Measurements from ENCODE around the gene FGFRL1.
"Not testable (repeated sequence)": the region's sequence is repeated elsewhere in the genome, so short reads cannot be mapped to it uniquely, and the experiment has no call there.

Gene FGFRL1

DNA sequence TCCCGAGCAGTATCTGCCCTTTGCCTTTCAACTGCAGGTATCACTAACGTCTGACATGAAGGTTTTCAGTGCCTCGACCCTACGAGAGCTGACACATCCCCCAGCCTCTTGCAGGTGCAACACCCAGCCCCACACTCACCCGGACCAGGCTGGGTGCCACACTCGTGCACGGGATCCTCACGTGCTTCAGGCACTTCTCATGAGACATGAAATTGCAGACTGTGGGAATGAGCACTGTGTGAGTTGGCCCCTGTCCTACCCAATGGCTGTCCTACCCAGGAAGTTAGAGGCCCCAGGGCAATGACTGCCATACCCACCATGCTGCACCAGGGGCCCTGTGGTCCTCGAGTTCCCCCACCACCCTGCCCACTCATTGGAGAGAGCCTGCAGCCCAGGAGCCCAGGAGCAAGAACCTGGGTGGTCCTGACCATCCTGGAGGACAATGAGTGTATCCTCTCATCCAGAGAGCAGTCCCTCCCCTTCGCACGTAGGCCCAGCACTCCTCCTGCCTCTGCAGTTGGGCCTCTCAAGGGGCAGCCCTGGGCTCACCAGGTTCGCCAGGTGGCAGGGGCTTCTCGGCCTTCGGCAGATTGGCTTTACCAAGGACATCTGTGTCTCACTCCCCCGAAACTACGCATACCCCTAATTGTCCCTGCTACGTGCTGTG, 40.4 kb upstream of the FGFRL1 start:
- TF ChIP-seq, protein P1, sequence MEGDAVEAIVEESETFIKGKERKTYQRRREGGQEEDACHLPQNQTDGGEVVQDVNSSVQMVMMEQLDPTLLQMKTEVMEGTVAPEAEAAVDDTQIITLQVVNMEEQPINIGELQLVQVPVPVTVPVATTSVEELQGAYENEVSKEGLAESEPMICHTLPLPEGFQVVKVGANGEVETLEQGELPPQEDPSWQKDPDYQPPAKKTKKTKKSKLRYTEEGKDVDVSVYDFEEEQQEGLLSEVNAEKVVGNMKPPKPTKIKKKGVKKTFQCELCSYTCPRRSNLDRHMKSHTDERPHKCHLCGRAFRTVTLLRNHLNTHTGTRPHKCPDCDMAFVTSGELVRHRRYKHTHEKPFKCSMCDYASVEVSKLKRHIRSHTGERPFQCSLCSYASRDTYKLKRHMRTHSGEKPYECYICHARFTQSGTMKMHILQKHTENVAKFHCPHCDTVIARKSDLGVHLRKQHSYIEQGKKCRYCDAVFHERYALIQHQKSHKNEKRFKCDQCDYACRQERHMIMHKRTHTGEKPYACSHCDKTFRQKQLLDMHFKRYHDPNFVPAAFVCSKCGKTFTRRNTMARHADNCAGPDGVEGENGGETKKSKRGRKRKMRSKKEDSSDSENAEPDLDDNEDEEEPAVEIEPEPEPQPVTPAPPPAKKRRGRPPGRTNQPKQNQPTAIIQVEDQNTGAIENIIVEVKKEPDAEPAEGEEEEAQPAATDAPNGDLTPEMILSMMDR (conservative IDR thresholded peaks at IDR 0.05; ENCODE audit: low read length) = no peak
- no peak overlapping the region for H3K4me3 ChIP-seq (ENCODE audit: low read length)
- DNase-seq (ENCODE audit: low read depth) = no peak

DNA sequence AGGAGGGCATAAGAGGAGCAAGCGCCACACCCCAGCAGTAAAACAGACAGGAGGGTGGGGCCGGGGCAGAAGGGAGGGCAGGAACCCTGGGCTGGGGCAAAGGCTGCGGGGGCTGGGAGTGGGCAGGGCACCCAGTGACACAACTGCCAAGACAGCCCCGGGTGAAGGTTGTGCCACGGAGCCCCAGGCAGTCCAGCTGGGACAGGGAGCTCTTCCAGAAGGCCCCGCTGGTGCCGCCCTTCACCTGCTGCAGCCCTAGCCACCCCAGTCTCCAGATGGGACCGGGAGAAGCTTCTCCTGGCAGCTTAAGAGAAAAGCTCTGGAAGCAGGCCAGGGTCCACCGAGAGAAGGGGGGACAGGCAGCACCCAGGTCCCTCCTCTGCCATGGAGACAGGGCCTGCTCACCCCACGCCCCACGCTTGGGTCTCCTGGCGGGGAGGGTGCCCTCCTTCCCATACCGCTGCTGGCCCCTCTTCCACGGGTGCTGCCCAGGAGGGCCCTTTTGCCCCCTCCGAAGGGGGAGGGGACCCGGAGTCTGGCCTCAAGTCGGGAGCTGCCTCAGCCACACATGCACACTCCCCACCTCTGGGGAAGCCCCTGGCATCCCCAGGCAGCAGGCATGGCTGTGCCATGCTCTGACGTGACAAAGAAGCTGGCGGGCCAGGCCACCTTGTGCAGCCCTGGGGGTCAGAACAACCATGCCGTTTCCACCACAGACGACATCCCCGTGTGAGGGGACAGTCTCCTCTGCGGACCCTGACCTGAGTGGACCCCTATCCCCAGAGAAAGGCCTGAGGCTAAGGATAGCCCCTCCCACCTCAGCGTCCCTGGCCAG, 39.5 kb upstream of the FGFRL1 start:
- H3K4me3 ChIP-seq (ENCODE audit: low read length) = peak overlapping the region; percentile 71
- no peak for DNase-seq (ENCODE audit: low read depth)
- TF ChIP-seq, protein P1 (conservative IDR thresholded peaks at IDR 0.05; ENCODE audit: low read length) = no peak

DNA sequence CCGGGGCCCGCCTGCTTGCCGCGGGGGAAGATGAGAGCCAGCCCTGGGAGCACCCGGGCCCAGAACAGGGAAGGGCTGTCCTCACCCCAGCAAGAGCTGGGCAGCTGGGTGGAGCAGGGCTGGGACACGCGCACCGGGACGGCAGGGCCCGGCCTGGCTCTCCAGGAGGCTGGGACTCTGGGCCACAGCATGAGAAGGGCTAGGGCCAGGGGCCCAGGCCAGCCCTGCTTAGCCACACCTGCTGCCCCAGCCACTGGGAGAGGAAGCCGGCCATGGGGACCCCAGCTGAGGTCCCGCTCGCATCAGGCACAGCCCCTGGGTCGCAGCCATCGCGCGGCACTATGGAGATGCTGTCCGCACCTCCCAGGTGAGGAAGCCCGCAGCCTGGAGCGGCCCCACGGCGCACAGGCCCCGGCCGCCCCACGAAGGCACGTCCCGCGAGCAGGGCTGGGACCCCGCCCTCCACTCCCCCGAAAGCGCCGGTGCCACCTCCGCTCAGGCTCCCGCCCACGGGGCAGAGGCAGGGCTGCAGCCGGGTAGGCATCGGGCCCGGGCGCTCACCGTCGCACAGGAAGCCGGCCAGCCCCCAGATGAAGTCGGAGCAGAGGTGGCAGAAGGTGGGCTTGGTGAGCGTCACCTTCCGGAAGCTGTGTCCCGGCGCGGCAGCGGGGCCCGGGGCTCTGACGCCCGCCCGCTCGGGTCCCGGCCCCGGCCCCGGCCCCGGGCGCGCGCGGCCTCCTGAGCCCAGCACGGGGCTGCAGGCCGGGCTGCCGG, 38.6 kb upstream of the FGFRL1 start:
- H3K4me3 ChIP-seq (ENCODE audit: low read length) = peak overlapping the region; percentile 71
- TF ChIP-seq, protein P1 (conservative IDR thresholded peaks at IDR 0.05; ENCODE audit: low read length) = no peak
- peak; percentile 5 for DNase-seq (ENCODE audit: low read depth)

DNA sequence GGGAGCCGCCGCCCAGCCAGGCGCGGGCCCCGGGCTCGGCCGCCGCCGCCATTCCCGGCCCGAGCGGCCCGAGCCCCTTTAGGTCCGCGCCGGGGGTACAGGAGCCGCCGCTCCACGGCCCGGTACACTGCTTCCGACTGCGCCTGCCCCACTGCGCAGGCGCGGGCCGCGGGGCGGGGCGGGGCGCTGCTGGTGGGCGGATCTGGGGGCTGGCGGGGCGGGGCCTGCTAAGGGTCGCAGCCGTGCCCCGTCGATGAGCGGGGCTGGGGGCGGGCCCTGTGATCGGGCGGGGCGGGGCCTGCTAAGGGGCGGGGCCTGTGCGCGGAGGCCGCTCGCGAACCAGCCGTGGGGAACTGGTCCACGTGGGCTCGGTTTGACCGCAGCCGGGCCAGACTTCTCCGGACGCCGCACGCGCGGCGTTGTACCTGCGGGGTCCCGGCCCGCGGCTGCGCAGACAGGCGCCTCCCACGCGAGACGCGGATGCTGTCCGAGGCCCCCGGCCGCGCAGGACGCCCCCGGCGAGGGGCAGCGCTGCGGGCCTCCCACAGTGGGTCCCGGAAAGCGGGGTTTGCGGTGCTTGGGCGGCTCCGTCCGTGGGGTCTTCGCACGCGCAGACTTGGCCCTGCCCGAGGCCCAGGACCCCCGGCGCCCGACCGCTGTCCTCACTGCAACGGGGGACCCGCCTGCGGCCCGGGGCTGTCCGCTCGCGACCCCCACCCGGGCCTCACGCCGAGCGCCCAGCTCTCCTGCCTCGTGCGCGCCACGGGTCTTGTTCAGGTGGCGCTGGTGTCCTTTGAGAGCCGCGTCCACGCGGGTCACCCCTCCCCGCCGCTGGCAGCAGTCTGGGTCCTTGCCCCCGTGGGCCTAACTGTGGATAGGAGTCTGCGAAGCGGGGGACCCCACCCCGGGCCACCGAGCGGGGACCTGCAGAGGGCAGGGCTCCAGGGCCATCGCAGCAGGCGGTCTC, 37.7 kb upstream of the FGFRL1 start, which contains the start of gene DGKQ:
Gene DGKQ (minus strand): TSS at position 139 of the 967 bp plus-strand sequence. CDS start 87 bp downstream, at position 52.
- peak; percentile 82 for DNase-seq (ENCODE audit: low read depth)
- TF ChIP-seq, protein P1 (conservative IDR thresholded peaks at IDR 0.05; ENCODE audit: low read length) = no peak
- H3K4me3 ChIP-seq (ENCODE audit: low read length) = peak within 1 kb of the TSS; percentile 71

DNA sequence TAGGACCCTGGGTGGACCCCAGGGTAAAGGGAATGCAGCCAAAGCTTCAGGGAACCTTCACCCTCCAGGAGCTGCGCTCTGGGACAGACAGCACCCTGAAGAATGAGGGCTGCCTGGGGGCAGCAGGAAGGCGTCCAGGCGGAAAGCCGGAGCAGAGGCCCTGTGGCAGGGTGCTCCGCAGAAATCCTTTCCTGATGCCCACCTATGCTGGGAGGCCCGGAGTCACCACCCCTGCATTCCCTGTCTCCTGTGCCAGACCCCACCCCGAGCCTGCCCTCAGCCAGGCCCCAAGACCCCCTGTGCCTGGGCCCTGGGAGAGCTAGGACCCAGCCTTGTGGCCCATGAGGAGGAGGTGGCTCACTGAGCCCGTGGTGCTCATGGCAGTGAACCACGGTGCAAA, 36.8 kb upstream of the FGFRL1 start:
- DNase-seq (ENCODE audit: low read depth) = no peak
- no peak overlapping the region for H3K4me3 ChIP-seq (ENCODE audit: low read length)
- TF ChIP-seq, protein P1 (conservative IDR thresholded peaks at IDR 0.05; ENCODE audit: low read length) = no peak

DNA sequence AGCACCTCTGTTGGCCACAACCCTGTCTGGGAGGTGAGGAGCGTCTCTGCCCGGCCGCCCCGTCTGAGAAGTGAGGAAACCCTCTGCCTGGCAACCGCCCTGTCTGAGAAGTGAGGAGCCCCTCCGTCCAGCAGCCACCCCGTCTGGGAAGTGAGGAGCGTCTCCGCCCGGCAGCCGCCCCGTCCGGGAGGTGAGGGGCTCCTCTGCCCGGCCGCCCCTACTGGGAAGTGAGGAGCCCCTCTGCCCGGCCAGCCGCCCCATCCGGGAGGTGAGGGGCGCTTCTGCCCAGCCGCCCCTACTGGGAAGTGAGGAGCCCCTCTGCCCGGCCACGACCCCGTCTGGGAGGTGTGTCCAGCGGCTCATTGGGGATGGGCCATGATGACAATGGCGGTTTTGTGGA, 35.4 kb upstream of the FGFRL1 start:
- not testable (repeated sequence) for H3K4me3 ChIP-seq (ENCODE audit: low read length)

More for the DNA sequence above, 35.4 kb upstream of the FGFRL1 start:
- not testable (repeated sequence) for DNase-seq (ENCODE audit: low read depth)
